HEK293T (cell line): ENCODE data around the gene CLDND1.
A peak's percentile ranks its signal among the peaks of the same experiment; 100 is the strongest.

Experiments used
- CTCF ChIA-PET: fragments of 350-600 bp; formaldehyde crosslinking; extraction: SDS; loops from one replicate; lab custom pipeline; 2021; ENCODE audit warnings: antibody characterized with exemption, inconsistent platforms; lab: Yijun Ruan, JAX
- POLR2A ChIA-PET: fragments of 350-600 bp; formaldehyde crosslinking; extraction: SDS; loops from one replicate; lab custom pipeline; 2020; ENCODE audit warnings: antibody characterized with exemption, inconsistent platforms; lab: Yijun Ruan, JAX
- DNase-seq: peaks from one replicate; pipeline ENCODE4 v3.0.0; 2012; ENCODE audit warnings: mixed read lengths; ENCODE audit errors: extremely low spot score
- ARNT ChIP-seq: fragments of 450-650 bp; IDR thresholded peaks from 2 replicates; pipeline ENCODE4 v1.6.1; 2017; ENCODE audit warnings: mild to moderate bottlenecking
- BHLHE40 ChIP-seq: fragments of 450-650 bp; IDR thresholded peaks from 2 replicates; pipeline ENCODE4 v1.6.1; 2016; ENCODE audit warnings: mild to moderate bottlenecking, moderate library complexity, borderline replicate concordance
- CTBP1 ChIP-seq: fragments of 450-650 bp; IDR thresholded peaks from 2 replicates; pipeline ENCODE4 v1.6.1; 2016; ENCODE audit warnings: borderline replicate concordance
- ELF4 ChIP-seq: fragments of 450-650 bp; IDR thresholded peaks from 2 replicates; pipeline ENCODE4 v1.6.1; 2017; ENCODE audit warnings: antibody characterized with exemption
- FOXA1 ChIP-seq: fragments of 450-650 bp; IDR thresholded peaks from 2 replicates; pipeline ENCODE4 v1.6.1; 2016; ENCODE audit warnings: mild to moderate bottlenecking
- FOXK2 ChIP-seq: fragments of 450-650 bp; IDR thresholded peaks from 2 replicates; pipeline ENCODE4 v1.6.1; 2016; ENCODE audit warnings: mild to moderate bottlenecking
- FOXM1 ChIP-seq: fragments of 450-650 bp; IDR thresholded peaks from 2 replicates; pipeline ENCODE4 v1.6.1; 2017; ENCODE audit warnings: mild to moderate bottlenecking, borderline replicate concordance
- HDGF ChIP-seq: fragments of 450-650 bp; IDR thresholded peaks from 2 replicates; pipeline ENCODE4 v1.6.1; 2017; ENCODE audit warnings: antibody characterized with exemption, borderline replicate concordance
- L3MBTL2 ChIP-seq: fragments of 450-650 bp; conservative IDR thresholded peaks from 2 replicates; pipeline ENCODE4 v1.6.1; 2016; ENCODE audit warnings: mild to moderate bottlenecking
- LEF1 ChIP-seq: fragments of 450-650 bp; IDR thresholded peaks from 2 replicates; pipeline ENCODE4 v1.6.1; 2017; ENCODE audit warnings: mild to moderate bottlenecking, borderline replicate concordance
- NFRKB ChIP-seq: fragments of 450-650 bp; IDR thresholded peaks from 2 replicates; pipeline ENCODE4 v1.6.1; 2016; ENCODE audit warnings: mild to moderate bottlenecking, moderate library complexity
- SP1 ChIP-seq: fragments of 450-650 bp; IDR thresholded peaks from 2 replicates; pipeline ENCODE4 v1.6.1; 2017
- SUZ12 ChIP-seq: fragments of 450-650 bp; IDR thresholded peaks from 2 replicates; pipeline ENCODE4 v1.6.1; 2016; ENCODE audit warnings: mild to moderate bottlenecking
- TARDBP ChIP-seq: fragments of 450-650 bp; IDR thresholded peaks from 2 replicates; pipeline ENCODE4 v1.6.1; 2016
- ZNF384 ChIP-seq: fragments of 450-650 bp; IDR thresholded peaks from 2 replicates; pipeline ENCODE4 v1.6.1; 2016
- TF ChIP-seq, protein P1 (sequence below): fragments of 450-650 bp; IDR thresholded peaks from 2 replicates; pipeline ENCODE4 v1.6.1; 2016

CLDND1 gene

DNA sequence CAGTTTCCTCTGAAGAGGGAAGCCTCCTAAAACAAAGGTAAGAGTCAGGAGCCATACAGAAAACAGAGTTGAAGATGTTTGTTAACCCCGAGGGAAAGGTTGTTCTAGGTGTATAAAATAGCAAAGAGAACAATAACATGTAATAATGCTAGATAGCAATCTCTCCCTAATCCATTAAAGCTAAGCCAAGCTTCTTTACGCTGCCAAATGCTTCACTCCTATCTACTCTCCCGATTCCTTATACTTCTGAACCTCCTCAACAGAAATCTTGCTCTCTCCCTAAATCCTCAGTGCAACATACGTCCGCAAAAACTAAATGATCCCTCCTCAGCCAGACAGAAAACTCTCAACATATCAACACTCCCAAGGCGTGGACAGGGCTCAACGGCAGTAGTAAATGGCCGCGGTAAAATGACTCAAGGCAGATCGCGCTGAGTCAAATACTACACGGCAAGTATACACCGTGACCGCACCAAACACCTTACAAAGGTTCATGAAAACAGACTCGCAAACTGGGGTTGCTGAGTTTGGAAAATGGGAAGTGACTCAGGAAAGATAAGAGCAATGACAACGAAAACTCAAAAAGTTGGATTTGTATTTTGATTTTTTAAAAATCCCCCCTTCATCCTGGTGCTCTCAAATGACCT lies 682 bp downstream of the CLDND1 start:
- CTCF ChIA-PET: no interaction called here
- POLR2A ChIA-PET: interaction anchor here (1.0 to 1.2 kb wide), 3 partner anchors 11 to 22 kb away, joined by 3 read pairs; no protein-coding TSS in a partner anchor
- peak; percentile 44 for DNase-seq
- no peak for TF ChIP-seq NFRKB
- TF ChIP-seq ARNT: no peak
- no peak for TF ChIP-seq LEF1
- TF ChIP-seq SUZ12: no peak
- TF ChIP-seq L3MBTL2: no peak
- TF ChIP-seq BHLHE40: no peak

DNA sequence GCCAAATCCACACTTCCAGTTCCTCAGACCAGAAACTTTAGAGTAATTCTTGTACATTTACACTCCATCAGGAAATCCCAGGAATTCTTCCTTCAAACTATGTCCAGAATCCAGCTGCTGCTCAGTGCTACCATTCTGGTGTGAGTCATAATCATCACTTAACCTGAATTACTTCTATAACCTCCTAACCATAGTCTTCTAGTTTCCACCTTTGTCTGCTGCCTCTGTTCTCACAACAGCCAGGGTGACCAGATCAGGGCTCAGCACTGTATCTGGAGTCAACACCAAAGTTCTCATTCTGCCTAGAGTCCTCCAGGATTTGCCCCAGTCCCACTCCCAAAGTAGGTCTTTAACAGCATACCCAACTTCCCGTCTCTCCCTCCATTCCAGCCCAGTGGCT lies 3.4 kb downstream of the CLDND1 start:
- no peak for TF ChIP-seq SP1
- no peak for TF ChIP-seq TARDBP
- TF ChIP-seq ELF4: no peak
- no peak for TF ChIP-seq LEF1
- TF ChIP-seq L3MBTL2: no peak
- TF ChIP-seq FOXA1: no peak
- TF ChIP-seq SUZ12: no peak
- TF ChIP-seq ARNT: no peak
- DNase-seq: no peak
- ChIA-PET POLR2A (no interaction called here), CTCF (no interaction called here)

DNA sequence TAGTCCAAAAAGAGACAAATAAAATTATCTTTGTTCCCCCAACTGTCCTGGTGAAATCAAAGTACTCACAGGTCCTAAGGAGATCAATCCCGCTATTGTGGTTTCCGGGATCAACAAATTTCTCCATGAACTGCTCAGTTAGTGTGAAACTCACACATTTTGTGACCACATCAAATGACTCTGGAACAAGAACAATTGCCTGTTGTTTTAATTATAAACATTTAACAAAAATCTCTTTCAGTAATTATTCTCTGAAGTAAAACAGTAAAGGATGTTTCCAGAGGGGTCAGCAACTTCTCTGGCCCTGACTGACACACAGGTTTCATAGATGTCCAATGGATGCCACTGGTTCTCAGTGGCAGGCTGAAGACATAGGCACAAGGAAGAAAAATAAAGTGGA lies 3.9 kb downstream of the CLDND1 start:
- ChIA-PET CTCF (no interaction called here), POLR2A (no interaction called here)
- TF ChIP-seq FOXK2: no peak
- no peak for TF ChIP-seq FOXA1
- TF ChIP-seq BHLHE40: no peak
- no peak for TF ChIP-seq LEF1
- no peak for TF ChIP-seq ELF4
- no peak for TF ChIP-seq ZNF384
- TF ChIP-seq, protein P1, sequence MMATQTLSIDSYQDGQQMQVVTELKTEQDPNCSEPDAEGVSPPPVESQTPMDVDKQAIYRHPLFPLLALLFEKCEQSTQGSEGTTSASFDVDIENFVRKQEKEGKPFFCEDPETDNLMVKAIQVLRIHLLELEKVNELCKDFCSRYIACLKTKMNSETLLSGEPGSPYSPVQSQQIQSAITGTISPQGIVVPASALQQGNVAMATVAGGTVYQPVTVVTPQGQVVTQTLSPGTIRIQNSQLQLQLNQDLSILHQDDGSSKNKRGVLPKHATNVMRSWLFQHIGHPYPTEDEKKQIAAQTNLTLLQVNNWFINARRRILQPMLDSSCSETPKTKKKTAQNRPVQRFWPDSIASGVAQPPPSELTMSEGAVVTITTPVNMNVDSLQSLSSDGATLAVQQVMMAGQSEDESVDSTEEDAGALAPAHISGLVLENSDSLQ: no peak
- TF ChIP-seq ARNT: no peak
- TF ChIP-seq CTBP1: no peak
- no peak for TF ChIP-seq SP1
- no peak for DNase-seq

DNA sequence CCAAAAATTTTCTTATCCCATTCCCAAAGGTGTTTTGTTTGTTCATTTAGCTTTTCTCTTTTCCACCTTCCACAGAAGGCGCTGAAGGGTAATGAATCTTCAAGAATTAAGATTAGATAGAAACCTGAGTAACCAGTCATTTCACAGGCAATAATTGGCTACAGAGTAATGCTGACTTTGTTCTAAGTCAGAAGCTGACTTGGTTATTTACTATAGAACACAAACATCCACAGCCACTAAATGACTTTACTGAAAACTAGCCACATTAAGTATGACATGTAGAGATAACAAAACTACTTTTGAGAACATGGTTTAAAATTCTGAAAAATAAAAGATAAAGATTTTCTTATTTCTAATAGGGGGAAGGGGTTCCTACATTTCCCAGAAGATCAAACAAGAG lies 7.8 kb downstream of the CLDND1 start:
- DNase-seq: no peak
- POLR2A ChIA-PET: no interaction called here
- TF ChIP-seq LEF1: no peak
- TF ChIP-seq NFRKB: no peak
- TF ChIP-seq FOXM1: no peak
- TF ChIP-seq ARNT: no peak
- CTCF ChIA-PET: no interaction called here

DNA sequence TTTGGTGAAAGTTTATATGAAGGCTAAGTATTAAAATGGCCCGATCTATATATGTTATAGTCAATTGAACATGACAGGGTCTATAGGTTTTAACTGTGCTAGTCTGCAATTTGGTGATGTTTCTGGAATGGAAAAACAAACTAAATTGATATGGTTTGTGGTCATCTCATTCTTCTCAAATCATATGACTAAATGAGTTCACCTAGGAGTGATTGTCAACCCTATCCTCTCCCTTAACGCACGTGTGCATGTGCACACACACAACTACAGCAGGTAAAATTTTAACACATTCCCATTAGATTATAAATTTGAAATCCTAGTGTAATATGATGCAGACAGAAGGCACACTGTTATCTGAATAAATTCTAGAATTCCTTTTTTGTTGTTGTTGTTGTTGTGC lies 9.0 kb downstream of the CLDND1 start:
- ChIA-PET CTCF (no interaction called here), POLR2A (no interaction called here)
- DNase-seq: no peak
- TF ChIP-seq FOXA1 (no peak), L3MBTL2 (no peak), ARNT (no peak), ZNF384 (no peak)

DNA sequence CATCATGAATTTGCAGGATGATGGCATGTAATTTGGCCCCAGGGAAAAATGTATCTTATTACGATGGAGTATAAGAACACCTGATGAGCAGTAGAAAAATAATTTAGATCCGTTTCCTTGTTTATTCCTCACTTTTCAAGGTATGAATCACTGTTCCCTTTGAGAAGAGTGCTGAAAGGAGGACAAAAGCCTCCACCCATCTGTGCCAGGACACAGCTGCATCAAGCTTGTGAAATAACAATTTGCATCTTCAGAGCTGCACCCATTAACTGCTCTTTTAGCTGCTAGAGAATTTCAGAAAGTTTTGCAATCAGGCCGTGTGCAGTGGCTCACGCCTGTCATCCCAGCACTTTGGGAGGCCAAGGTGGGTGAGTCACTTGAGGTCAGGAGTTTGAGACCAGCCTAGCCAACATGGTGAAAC lies 9.6 kb downstream of the CLDND1 start:
- ChIA-PET CTCF (no interaction called here), POLR2A (no interaction called here)

DNA sequence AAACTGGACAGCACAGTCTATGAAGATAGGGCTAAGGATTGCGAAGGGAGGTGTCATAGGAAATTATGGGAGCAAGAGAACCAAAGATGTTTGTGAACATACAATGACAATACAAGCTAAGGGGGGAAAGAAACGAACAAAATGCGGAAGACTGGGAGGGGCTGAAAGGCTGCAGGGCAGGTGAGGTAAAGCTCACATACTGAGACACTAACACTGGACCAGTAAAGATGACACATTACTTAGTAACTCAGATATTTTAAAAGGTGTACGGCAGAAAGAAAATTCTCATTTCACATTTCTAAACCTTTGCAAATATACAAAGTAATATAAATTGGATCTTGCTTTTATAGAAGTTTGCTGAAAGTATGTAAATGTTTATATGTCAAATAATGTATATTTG lies 10.1 kb downstream of the CLDND1 start:
- TF ChIP-seq, protein P1: no peak
- TF ChIP-seq FOXA1 (no peak), BHLHE40 (no peak), SP1 (no peak), FOXK2 (no peak), NFRKB (no peak), SUZ12 (no peak), L3MBTL2 (no peak), HDGF (no peak), ZNF384 (no peak)
- POLR2A ChIA-PET: no interaction called here
- CTCF ChIA-PET: no interaction called here
- no peak for DNase-seq

More for the DNA sequence above, 9.6 kb downstream of the CLDND1 start:
- no peak for DNase-seq
- TF ChIP-seq TARDBP (no peak), FOXK2 (no peak), LEF1 (no peak), CTBP1 (no peak), BHLHE40 (no peak), NFRKB (no peak), ARNT (no peak), FOXA1 (no peak), SP1 (no peak), FOXM1 (no peak), HDGF (no peak), L3MBTL2 (no peak)
- TF ChIP-seq, protein P1: no peak
